GM21576 (cell line): ENCODE data around the gene LIF.
"Not testable (repeated sequence)": the region's sequence is repeated elsewhere in the genome, so short reads cannot be mapped to it uniquely, and the experiment has no call there.

Experiments
- ATAC-seq: cut with Tn5 transposase; IDR thresholded peaks from one replicate; pipeline ENCODE4 v1.9.1; 2021; ENCODE audit warnings: mild to moderate bottlenecking, moderate library complexity; ENCODE audit not compliant: unreplicated experiment

Gene LIF

DNA sequence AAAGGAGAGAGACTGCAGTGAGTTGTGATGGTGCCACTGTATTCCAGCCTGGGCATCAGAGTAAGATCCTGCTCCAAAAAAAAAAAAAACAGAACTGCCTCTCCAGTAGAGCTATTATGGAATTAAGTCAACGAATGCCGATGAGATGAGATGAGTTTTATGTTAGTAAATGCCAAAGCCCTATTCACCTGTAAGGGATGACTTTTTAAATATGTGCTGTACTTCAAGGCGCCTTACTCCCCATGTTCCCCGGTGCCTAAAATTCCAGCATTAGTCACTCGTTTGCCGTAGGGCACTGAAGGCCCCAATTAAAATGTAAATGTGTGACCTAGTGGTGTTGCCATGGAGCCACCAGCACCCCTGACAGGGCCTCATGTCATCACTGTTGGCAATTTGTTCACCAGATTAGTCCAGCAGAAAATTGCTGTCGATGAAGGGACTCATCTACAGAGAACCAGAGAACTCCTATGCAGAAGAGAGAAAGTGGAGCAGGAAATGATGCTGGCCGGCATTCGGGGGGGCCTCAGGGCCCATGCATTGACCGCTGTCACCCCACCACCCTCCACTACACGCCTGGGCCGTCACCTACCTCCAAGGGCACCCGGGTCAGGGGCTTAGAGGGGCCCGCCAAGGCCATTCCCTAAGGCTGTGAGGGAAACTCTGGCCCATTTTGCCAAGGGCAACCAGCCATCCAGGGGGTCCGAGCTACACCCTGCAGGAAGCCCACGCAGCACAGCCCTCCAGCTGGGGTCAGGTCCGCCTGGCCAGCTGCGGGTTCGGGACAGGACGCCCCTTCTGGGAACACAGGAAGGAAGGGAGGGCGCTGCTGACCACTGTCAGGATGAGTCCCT lies 17.8 kb downstream of the LIF start:
- ATAC-seq: no peak

DNA sequence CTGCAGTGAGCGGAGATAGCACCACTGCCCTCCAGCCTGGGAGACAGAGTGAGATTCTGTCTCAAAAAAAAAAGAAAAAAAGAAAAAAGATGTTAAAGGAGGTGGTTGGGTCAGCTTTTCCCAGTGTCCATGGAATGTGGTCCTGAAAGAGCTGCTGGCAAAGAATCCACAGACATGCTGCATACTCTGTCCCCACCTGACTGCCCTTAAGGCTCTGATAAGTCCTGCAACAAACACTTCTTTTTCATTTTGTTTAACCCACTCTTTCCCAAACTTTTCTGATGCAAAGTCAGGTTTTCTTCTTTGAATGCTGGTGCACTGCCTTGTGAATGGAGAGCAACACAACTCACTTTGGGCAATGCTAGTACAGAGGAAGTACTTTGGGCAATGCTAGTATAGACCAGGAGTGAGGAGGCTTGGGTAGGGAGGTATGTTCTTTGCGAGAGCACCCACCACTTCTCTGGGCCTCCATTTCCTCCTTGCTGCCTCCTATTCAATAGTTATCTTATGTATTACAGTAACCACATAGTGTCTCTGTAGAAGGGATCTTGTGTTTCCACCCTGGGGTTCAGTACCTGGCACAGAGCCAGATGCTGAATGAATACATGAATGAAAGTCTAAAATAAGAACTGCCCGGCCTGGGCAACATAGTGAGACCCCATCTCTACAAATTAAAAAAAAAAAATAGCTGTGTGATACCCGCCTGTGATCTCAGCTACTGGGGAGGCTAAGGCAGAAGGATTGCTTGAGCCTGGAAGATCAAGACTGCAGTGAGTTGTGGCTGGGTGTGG lies 18.9 kb downstream of the LIF start:
- no peak for ATAC-seq

DNA sequence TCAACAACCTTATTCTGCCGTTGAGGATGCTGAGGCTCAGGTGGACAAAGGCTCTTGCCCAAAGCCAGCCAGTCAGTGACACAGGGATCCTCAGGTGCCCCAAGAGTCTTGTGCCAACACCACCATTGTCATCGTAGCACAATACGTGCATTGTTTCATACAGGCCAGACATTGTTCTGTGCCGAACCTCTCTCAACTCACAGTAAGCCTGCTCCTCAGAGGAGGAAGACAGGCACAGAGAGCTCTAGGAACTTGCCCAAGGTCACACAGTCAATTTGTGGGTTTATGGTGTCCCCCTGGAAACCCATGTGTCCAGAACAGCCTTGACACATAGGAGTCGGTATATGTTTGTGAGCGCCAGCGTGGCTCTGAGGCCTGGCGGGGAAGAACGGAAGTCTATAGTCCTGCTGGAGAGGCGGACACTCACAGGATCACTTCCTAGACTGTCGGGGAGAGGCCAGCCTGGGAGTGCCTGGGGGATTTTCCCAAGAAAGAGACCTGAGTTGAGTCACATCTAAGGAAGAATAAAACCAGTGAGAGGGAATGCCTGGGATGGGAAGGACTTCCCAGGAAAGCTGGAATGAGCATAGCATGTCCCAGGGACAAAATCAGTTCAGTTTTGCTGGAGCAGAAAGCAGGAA lies 20.2 kb downstream of the LIF start:
- no peak for ATAC-seq

DNA sequence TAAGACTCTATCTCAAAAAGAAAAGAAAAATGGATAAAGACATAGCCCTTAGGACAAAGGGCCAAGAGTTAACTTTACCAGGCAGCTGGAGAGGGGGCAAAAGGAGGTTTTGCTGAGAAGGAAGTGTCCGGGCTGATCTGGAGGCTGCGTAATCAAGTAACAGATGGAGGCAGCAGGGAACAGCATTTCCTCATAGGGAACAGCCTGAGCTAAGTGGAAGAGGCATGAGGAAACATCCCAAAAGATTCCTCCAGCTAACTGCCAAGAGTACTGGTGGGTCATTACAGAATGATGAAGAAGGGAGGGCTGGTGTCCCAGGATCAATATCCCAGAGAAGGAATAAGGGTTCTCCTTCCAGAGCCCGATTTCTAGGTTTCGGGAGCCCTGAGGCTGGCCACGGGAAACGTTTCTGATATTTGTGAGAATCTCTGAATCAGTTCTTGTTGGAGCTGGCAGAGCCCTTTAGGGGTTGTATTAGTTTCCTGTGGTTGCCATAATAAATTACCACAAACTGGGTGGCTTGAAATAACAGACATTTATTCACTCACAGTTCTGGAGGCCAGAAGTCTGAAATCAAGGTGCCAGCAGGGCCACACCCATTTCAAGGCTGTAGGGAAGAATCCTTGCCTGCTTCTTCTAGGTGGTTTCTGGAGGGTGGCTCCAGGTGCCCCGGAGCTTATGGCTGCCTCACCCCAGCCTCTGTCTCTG lies 21.2 kb downstream of the LIF start:
- no peak for ATAC-seq

DNA sequence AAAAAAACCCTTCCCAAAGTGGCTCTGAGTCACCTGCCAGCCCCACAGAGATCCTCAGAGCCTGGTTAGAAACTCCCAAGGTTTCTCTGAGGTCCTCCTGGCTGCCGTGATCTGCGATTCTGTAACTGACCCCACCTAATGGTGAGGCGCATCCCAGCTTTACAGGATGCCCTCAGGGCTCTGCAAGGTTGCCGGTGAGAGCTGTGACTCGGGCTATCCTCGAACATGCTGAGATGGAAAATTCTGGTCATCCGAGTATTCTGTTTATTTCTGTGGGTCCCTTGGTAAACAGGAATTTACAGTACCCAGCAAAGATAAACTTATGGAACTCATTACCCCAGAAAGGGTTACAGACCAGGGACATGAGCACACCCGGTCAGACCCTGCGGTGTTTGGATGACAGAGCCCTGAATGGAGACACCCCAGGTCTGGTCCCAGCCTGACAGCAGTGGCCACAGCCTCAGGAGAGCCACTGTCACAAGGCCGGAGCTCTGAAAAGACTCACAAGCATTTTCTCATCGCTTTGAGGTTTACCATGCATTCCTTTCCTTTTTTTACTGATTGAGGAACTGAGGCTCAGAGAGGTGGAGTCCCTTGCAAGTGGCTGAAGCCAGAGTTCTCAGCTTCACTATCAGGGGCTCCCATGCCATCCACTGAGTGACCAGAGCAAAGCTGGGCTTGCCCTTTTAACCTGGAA lies 22.2 kb downstream of the LIF start:
- ATAC-seq: no peak

DNA sequence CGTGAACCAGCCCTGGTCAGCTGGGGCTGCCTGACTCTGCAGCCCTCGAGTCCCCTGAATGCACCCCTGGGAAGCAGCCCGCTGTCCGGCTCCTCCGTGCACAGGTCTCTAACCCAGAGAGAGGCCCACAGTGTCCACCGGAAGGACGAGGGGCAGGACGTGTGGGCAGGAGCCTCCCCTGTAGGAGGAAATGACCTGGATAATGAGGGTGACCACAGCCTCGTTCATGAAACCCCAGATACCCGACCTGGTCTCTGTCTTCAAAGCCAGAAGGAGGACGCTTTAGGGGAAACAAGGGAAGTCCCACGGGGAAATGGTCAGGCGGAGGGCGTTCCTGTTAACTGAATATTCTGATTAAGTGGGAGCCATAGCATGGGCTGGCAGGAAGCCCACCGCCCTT lies 23.3 kb downstream of the LIF start:
- ATAC-seq: no peak

DNA sequence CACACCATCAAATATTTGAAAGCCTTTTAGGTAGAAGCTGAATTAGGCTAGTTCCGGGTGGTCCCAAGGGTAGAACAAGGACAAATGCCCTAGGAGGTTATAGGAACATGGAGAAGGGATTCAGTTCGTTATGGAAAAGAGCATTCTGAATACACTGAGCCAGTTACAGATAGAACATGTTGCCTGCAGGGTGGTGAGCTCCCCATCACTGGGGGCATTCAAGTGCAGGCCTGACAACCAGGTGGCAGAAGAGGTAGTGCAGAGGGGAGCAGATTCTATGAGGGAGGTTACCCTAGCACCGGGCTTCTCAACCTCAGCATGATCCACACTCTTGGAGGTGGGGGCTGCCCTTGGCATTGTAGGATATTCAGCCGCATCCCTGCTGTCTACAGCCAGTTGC lies 24.2 kb downstream of the LIF start:
- no peak for ATAC-seq

DNA sequence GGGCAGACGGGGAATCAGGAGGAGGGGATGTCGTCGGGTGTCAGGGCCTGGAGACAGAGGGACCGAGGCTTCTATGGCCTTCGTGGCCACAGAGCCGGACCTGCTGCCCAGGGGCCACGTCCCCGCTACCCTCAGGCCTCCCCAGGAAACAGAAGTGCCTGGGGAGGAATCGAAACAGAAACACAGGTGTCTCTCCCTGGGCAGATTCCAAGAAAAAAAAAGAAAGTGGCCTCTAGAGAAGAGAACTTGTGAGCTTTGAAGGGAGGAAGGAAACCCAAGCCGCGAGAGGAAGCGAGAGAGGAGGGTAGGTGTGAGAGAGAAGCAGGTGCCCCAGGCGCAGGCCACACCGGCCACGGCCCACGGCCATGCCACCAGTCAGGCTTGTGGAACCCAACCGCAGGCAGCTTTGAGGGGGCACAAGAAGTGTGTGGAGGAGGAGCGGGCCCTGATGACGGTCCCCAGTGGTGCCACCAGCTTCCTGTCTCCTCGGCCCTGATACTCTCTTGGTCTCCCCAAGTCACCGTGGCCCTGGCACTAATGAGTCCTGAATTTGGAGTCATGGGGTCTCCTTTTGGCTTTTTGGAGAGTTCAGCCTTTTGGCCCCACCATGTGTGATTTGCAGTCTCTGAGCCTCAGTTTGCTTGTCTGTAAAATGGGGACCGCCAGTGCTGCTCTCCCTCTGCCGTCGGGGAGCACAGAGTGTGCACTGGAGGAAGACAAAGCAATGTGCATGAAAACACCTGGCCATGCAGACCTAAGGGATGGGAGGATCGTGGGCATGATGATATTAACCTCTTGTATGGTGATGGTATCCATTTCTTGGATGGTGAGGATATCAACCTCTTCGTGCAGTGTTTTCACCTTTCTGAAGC lies 25.2 kb downstream of the LIF start:
- ATAC-seq: no peak

DNA sequence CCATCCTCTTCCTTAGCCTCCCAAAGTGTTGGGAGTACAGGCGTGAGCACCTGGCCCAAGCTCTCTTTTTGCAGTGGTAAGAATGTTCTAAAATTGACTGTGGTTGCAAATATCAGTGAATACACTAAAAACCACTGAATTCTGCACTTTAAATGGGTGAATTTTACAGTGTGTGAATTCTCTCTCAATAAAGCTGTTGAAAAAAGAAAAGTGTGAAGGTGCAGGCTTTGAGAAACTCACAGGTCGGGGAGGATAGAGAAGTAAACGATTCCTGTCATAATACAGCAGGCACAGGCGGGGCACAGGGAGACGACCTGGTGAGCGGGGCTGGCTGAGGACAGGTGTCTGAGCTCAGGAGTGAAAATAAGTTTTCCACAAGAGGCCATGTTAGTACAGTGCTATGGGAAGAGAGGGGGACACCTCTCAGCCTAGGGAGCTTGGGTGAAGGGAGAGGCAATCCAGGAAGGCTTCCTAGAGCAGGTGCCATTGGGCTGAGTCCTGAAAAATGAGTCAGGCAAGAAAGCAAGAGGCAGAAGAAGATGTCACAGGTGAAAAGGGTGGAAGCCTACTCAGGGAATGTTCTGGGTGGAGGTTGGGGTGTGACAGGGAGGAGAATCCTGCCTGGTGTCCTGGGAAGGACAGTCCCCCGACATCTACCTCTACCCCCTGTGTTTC lies 26.1 kb downstream of the LIF start:
- no peak for ATAC-seq

DNA sequence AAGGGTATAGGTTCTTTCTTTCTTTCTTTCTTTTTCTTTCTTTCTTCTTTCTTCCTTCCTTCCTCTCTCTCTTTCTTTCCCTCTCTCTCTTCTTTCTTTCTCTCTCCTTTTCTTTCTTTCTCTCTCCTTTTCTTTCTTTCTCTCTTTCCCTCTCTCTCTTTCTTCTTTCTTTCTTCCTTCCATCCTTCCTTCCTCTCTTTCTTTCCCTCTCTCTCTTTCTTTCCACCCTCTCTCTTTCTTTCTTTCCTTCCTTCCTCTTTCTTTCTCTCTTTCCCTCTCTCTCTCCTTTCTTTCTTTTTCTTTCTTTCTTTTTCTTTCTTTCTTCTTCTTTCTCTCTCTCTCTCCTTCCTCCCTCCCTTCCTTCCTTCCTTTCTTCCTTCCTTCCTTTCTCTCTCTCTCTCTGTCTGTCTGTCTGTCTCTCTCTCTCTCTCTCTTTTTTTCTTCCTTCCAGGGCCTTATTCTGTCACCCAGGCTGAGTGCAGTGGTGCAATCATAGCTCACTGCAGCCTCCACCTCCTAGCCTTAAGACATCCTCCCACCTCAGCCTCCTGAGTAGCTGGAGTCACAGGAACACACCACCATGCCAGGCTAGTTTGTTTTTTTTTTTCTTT lies 26.8 kb downstream of the LIF start:
- ATAC-seq: no peak

DNA sequence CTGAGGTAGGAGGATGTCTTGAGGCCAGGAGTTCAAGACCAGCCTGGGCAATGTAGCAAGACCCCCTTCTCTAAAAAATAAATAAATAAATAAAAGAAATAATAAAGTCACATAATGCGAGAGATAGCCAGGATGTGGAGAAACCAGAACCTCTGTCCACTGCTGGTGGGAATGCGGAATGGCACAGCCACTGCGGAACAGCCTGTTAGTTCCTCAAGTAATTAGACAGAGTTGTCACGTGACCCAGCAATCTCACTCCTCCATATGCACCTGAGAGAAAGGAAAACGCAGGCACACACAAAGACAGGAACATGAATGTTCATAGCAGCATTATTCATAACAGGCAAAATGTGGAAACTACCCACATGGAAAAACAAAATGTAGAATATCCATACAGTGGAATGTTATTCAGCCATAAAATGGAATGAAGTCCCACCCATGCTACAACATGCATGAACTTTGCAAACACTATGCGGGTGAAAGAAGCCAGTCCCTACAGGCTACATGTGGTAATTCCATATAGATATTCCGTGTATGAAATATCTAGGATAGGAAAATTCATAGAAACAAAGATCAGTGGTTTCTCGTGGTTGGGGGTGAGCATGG lies 27.4 kb downstream of the LIF start:
- ATAC-seq: no peak

DNA sequence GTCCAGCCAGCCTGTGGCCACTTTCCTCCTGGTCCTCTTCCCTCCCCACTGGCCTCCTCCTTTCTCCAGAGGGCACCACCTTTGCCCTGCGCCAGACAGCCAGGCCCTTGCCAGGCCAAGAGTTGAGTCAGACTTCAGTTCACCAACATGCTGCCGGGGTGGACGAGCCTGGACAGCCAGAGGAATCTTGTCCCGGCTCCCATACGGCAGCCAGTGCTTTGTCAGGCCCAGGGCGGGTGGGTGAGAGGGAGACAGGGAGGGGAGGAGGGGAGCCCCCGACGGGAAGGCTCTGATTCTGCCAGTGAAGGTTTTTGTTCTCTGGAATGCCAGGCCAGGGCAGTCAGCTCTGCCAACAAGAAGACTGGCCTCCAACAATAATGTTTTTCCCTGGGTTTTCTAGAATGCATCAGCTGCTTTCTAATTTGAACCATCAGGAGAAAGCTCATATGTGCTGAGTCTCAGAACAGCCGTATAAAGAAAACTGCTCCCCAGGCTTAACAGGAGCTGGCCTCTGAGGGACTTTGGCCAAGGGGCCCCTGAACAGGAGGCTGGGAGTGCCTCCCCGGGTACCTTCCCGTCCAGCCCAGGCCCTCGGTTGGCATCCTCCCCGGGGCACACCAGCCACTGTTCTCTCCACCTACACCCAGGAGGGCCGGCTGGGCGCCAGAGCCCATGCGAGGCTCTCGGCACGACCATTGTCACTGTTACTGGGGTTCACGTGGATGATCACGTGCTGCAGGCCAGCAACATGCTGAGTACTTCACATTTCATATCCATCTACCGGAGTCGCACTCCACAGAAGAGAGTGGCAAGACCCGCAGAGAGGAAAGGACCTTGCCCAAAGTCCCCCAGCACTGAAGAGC lies 28.6 kb downstream of the LIF start:
- ATAC-seq: no peak

DNA sequence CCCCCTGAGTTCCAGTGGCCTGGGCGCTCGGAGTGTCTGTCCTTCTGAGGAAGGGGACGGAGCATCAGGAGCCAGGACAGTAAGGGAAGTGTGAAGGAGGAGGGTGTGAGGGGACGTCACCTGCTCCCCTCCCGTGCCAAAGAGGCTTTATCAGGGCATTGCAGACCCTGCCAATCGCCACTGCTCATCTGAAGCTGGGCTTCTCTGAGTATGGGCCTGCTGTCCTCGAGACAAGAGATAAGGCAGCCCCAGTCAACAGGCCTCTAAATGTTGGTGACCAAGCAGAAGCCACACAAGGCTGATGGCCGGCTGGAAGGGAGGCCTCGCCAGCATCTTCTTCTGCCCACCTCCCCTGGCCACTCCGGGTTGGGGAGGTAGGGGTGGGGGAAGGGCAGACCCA lies 29.8 kb downstream of the LIF start:
- no peak for ATAC-seq

DNA sequence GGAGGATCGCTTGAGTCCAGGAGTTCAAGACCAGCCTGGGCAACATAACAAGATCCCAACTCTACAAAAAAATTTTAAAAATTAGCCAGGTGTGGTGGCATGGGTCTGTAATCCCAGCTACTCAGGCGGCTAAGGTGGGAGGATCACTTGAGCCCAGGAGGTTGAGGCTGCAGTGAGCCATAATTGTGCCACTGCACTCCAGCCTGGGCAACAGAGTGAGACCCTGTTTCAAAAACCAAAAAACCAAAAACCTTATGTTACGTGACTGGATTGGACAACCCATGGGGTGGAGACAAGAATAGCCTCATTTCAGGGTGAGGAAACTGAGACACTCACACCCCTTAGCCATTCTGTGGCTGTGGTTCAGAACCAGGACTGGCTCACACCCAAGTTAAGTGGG lies 30.3 kb downstream of the LIF start:
- not testable (repeated sequence) for ATAC-seq

DNA sequence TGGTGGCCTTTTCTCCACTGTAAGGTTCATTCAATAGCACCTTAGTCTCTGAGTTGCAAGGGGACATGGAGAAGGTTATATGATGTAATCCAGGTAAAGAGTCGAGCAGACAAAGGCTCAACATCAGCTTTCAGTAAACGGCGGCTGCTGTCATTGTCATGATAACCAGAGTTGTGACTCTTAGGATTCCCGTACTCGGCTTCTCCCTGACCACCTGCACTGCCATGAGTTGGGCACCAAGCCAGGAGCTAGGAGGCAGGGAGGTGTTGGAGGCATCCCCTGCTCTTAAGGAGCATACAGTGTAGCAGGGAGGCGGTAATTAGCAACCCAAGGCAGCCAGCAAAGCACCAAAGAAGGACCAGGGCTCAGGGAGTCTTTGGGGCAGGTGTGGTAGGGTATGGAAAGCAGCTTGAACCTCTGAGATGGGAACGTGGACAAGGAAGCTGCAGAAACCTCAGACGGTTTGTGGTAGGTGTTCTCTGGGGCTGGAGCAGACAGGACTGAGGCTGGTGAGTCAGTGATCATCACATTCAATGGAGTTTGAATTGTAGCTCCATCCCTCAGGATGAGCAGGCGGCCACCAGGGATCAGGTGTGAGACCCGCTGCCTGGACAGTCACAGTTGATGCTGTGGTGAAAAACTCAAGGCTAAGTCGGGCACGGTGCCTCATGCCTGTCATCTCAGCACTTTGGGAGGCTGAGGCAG lies 31.7 kb downstream of the LIF start:
- no peak for ATAC-seq

DNA sequence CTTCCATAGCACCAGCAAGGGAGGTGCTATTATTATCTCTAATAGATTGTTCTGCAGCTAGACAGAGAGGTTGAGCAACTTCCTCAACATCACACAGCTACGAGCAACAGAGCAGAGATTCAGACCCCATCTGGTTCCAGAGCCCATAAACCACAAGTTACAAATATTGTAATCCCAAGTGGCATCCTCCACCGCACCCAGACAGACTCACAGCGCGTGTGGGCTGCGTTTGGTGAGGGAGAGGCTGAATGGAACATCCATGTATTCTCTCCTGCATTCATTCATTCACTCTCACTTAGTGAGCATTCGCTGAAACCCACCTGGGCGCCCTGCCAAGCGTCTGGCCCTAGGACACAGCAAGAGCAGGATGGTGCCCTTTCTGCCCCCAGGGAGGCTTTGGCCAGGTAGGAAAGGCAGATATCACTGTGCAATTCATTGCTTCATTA lies 33.5 kb downstream of the LIF start:
- no peak for ATAC-seq
